H1 (cell line): Measurements from ENCODE around the gene CERS1. TPM values are rescaled to one million over a fixed set of nuclear protein-coding genes. Genes with fewer than 3 reads are reported as not detected.

Source experiments
- KDM4A ChIP-seq: IDR thresholded peaks from one replicate; pipeline ENCODE4 v1.7.1; 2012; ENCODE audit warnings: low read depth, mild to moderate bottlenecking, moderate library complexity, low read length, inconsistent platforms; ENCODE audit not compliant: severe bottlenecking
- PHF8 ChIP-seq: fragments of 200-600 bp; sonication (generic); conservative IDR thresholded peaks from 2 replicates; pipeline ENCODE4 v1.7.1; 2012; ENCODE audit warnings: low read depth, mild to moderate bottlenecking, inconsistent platforms, low read length, moderate library complexity
- SIRT6 ChIP-seq: IDR thresholded peaks from one replicate; pipeline ENCODE4 v1.7.1; 2012; ENCODE audit warnings: low read length, inconsistent platforms
- polyA plus RNA-seq, 7 experiments: library from polyadenylated mRNA; depleted of rRNA in 3 of 7; stranded (reverse) in 5 of 7; unstranded in 2 of 7; fragments of >200 nt in 5 of 7; fragments of 200-250 nt in 2 of 7; gene quantifications; 1 replicate in 5 of 7; 2 replicates in 1 of 7; 4 replicates in 1 of 7; pipeline versions ENCODE4 v1.2.1 to v1.2.3, GENCODE V29; 2011 to 2013; ENCODE audit warnings: missing spikeins in 2 of 7, mixed read lengths in 2 of 7
- total RNA-seq: library from RNA; stranded (reverse); fragmentation: NEBNext Ultra II Directional; extraction: Animal tissue kit (Norgen Biotek cat#: 25700); gene quantifications from 2 replicates; pipeline ENCODE4 v1.2.1, GENCODE V29; 2021

Gene CERS1
- total and polyA plus RNA-seq, 2 of the 8 experiments (the other 6 are each of a cell fraction or from before 2014, with no cell fraction given) = 18.6 to 51.0 TPM

GRCh38 chr19:18850471-18851375, 45.2 kb downstream of the CERS1 start (continued):
- TF ChIP-seq KDM4A = no peak
- no peak for TF ChIP-seq PHF8
- TF ChIP-seq SIRT6 = no peak
